Thyroid gland (tissue), 4 donors: ENCODE results near the gene ARHGEF6.

Source experiments
- CTCF ChIP-seq, 6 experiments: fragments of 200-600 bp in 3 of 6; fragments of 450-650 bp in 3 of 6; sonication (generic) in 3 of 6; IDR thresholded peaks; one replicate each; pipeline ENCODE4 v1.5.1; 2016 to 2019; ENCODE audit warnings: antibody characterized with exemption in 6 of 6, mild to moderate bottlenecking in 2 of 6, inconsistent platforms in 1 of 6, moderate library complexity in 1 of 6
- POLR2A ChIP-seq, 2 donors: fragments of 450-650 bp; IDR thresholded peaks; one replicate each; pipeline ENCODE4 v1.6.1; 2017; ENCODE audit warnings: antibody characterized with exemption in 2 of 2, mild to moderate bottlenecking in 2 of 2, moderate library complexity in 1 of 2

GRCh38 chrX:136691028-136691809 is 89.5 kb downstream of the ARHGEF6 start:
- TF ChIP-seq CTCF (IDR thresholded peaks at IDR 0.05) = no peak
- TF ChIP-seq POLR2A (IDR thresholded peaks at IDR 0.05) = no peak
